NCI-H82 treated with DMSO at 0.1 percent for 48 hours (cell line): ENCODE measurements around the gene IL22RA2.

ENCODE experiments used
- DNase-seq: peaks from one replicate; lab custom pipeline; 2025; ENCODE audit not compliant: unreplicated experiment; lab: John Stamatoyannopoulos, UW

The IL22RA2 gene

DNA sequence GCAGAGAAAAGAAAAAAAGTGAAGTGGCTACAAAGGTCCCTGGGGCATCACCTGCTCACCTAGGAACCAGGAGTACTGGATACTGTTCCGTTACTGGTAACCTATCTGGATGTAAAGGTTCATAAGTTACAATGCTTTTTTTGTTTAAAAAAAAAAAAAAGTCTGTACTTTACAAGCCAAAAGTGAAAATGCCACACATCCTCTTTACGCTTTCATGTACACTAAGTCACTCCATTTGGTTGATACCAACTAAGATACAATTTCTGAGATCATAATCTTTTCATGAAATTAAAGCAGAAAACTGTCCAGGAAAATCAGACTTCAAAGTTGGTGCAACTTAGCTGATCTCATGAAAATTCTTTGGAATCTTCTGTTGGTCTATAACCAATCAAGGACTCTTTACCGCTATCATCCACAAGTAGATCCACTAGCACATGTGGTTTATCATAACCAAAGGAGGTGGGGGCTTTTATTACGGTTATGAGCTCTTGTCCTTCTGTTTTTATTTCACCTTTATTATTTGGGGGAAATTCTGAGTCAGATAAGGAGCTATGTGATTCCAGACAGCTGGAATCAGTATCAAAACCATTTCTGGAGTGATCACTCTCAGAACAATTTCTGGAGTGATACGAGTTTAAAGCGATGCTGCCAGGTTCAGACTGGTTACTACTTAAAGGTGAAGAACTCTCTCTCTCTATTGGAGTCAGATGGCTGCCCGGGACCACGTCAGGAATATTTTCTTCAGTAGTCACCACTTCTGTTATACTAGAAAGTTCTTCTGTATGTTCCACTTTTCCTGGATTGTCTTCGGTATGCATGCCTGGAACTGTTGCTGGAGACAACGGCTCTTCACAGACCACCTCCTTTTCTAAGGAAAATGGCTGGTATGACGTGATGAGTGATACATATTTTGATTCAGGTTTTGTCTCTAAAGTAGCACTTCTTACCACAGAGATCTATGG lies 24.5 kb upstream of the IL22RA2 start:
- DNase-seq: no peak

DNA sequence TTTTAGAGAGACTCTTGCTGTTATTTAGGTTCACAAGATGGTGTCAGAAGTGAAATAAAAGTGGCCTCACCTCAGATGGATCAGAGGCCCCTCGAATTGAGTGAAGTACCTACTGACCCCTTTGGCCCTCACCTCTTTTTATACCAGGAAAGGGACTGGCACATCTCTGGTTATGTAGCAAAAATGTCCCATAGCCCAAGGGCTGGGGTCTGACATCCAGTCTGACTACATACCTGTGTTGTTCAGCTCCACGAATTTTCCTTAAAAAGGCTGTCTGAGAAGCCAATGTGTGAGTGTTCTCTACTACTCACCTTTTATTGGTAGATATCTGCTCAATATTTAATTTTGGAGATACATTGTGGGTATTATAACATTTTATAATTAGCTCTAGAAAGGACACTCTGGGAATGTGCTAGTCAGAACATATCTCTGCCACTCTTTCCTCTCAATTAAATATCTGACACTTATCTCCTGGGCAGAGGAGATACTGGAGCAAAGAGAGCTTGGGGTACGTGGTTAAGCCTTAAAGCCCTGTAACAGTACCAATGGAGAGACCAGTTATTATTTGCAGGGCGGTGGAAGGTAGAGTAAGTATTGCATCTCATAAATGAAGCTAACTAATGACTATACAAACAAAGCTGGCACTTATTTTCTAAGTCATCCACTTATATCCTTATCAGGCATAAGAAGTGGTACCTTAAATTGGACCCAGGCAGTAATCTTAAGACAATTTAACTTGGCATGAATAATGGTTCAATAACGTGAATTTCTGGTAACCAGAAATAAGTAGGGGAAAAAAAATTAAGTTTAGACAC lies 20.0 kb upstream of the IL22RA2 start:
- no peak for DNase-seq

DNA sequence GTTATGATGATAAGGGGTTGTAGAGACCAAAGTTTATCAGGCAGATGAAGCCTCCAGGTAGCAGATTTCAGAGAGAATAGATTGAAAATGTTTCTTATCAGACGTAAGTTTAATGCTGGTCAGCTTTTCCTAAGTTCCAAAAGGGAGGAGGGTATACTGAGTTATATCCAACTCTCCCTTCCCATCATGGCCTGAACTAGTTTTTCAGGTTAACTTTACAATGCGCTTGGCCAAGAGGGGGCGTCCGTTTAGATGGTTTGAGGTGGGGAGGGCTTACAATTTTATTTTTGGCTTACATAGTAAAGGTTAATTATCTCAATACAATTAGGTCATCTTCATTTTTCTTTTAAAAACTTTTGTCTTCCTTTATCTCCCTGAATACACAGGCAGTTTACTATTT lies 19.4 kb upstream of the IL22RA2 start:
- DNase-seq: no peak

DNA sequence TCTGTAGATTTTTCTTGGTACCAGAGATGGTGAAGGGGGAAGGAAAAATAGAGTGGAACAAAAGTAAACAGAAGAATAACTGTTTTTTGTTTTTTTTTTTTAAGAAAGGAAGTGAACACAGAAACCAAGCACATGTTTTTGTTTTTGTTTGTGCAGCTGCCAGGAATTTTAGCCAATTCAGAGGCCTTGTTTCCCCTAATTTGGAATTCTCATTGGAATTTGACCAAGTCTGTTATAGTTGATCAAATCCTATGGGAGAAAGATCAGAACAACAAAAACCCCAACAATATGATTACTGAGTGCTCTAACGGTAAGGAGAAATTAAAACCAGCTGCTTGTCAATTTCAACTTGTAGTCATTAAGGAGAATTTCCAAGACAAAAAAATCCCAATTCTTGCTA lies 18.2 kb upstream of the IL22RA2 start:
- DNase-seq: no peak

DNA sequence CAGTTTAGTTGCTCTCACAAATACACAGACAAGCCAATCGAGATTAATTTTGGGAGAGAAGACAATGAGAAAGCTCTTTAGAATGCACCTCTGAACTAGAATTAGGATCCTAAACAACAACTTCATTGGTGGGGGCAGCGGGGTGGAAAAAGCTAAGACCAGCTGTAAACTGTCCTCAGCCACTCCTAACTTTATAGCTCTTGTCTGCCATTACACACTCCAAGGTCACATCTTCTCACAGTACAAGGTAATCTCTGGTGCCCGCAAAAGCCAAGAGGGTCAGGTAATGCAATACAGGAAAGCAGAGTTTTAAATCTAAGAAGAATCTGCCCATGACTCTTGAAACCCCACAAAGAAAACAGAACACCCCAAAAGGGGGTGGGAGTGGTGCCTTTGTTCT lies 17.8 kb upstream of the IL22RA2 start:
- DNase-seq: no peak

DNA sequence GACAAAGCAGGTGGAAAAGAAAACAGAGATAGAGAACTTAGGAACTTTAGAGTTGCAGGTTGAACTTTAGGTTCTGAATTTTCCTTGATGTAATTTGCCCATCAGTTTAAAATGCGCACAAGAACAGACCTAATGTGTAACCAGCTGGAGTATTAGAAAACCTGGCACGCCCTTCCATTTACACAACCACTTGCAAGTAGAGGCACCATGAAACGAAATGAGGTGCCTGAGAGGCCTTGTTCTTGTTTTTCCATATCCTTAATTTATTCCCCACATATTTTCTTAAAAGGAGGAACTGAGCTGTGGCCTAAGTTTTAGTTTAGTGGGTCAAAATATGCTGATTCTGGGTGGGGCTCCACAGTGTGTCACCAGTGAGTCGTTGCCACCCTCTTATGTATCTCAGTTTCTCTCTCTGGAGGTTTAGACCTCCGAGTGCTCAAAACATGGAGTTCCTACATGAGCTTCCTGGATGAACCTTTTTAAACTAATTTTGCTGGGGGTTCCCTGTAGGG lies 17.2 kb upstream of the IL22RA2 start:
- no peak for DNase-seq

DNA sequence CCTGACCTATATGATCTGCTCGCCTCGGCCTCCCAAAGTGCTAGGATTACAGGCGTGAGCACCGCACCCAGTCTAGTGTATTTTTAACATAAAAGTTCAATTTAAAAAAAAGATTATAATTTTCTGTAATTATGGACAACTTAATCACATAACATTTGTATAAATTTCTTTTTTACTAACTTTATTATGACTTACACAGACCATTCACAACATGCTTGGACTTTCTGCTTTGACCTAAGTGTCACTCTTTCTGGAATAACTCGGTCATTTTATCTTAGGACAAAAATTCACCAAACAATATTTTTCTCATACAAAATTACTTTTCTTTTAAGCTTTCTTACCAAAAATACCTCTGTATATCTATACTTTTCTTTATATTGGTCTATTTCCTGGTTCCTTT lies 15.4 kb upstream of the IL22RA2 start:
- DNase-seq: no peak

DNA sequence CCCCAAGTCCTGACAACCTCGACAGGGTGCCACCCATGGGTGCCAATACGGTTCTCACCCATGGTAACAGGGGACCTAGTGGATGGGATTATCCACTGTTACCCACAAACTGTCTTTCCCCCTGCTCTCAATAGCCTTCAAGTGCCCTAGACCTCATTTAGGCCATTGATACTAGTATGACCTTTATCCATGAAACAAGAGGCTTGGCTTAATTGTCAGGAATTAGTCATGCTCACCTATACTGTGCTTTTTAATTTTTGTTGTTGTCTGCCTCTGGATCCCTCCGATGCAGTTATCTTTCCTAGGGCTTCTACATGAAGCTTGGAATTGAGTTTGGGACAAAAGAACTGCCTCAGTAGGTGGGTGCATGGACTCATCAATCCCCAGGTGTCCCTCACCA lies 11.8 kb upstream of the IL22RA2 start:
- DNase-seq: no peak

DNA sequence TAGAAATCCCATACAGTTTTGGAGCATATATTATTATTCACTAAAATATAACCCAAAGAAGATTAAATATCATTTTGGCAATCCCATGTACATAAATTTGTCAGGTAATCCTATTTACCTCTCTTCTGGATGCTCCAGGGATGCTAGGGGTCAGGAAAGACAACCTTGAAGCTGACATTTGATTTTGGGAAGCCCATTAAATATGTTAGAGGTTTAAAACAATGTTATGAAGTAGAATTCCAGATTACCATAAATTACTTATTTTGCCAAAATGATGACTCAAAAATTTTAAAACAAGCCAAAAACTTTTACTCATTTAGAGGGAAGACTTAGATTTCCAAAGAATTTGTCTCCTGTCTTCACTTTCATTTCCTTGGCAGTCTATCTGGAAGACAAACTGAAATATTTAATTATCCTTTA lies 9.2 kb upstream of the IL22RA2 start:
- no peak for DNase-seq

DNA sequence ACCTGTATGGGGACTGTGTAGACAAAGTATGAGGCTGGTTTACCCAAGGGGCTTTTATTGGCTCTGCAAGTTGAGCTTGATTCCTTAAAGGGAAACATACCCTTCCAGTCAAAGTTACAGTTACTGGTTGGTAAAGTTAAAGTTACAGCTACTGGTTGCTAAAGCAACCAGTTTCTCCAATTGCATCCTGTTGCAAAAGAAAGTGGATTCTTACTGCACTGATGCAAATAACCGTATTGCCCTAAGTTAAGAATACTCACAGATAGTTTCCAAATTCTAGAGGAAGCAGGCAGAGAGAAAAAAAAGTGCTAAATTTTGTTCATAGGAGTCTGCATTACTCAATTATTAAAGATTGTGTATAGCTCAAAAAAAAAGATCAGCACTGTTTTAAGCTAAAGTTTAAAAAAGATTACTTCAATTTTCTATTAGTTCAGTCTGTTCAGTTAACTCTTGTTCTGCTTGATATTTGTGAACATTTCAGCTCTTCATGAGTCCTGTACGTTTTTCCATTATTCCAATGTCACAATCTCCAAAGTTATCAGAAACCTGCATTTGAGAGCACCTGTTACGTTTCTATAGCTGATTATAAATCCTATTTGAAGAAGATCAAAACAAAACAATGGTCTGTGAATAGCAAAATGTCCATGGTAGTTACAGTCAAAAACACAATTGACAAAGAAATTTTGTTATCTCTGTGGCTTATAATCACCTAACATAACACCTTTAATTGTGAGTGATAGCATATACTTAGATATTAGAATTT lies 8.6 kb upstream of the IL22RA2 start:
- no peak for DNase-seq

DNA sequence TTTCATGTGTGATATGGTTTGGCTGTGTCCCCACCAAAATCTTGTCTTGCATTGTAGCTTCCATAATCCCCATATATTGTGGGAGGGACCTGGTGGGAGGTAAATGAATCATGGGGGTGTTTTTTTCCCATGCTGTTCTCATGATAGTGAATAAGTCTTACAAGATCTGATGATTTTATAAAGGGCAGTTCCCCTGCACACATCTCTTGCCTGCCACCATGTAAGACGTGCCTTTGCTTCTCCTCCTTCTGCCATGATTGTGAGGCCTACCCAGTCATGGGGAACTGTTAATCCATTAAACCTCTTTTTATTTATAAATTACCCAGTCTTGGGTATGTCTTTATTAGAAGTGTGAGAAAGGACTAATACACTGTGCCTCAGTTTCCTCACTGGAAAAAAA lies 4.2 kb upstream of the IL22RA2 start:
- DNase-seq: no peak

DNA sequence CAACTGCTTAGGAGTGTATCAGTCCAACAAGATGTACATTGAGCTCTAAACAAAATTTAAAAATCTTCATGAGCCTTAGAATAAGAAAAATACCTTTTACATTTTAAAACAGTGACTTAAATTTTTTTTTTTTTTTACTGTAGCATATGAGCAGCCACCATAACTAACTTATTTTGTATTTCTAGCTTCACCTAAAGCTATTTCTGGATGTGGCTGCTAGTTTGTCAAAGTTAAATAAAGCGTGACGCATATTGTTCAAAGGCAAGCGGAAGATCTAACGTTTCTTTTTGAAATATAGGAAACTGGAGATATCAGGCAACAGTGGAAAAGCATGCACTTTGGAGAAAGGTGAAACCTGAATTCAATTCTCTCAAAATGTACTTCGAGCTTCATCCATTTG lies 3.3 kb upstream of the IL22RA2 start:
- no peak for DNase-seq

DNA sequence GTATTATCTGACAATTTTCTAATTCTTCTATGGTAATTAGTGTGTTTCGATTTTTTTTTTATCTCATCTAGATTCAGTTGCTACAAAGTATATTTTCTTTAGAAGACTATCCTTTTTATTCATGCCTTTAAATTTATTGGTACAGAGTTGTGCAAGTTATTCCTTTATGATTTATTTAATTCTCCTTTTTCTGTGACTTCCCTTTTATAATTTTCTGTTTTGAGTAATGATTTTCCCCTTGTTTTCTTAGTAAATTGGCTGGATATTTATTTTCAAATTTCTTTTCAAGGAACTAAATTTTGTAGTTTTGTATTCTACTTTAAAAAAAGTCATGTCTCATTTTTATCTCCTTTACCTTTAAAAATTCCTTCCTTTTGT lies 2.4 kb upstream of the IL22RA2 start:
- no peak for DNase-seq

DNA sequence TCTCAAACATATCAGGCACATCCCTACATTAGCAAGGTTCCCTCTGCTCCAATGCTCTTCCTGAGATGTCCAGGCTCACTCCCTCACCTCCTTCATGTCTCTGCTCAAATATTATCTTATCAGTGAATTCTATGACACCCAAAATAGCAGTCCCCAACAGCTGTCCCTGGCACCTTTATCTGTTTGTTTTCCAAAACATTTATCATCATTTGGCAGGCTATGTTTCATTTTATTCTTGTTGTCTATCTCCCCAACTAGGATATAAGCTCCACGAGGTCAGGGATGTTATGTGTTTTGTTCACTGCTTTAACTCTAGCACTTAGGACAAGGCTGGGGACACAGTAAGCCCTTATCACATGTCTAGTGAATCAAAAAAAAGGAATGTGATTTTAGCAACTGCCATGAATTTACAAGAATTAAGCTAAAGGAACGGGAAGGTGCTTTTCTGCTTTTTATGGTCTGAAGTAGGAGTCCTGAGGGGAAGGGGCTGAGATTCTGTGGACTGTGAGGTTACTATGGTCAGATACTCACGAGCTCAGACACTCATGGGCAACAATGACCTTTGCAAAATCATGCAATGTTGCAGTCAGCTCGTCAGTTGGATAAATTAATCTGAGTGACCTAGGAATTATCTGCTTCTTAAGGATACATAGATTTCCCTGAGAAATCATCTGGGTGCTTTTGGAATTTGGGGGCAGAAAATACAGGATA lies 1.9 kb upstream of the IL22RA2 start:
- no peak for DNase-seq

DNA sequence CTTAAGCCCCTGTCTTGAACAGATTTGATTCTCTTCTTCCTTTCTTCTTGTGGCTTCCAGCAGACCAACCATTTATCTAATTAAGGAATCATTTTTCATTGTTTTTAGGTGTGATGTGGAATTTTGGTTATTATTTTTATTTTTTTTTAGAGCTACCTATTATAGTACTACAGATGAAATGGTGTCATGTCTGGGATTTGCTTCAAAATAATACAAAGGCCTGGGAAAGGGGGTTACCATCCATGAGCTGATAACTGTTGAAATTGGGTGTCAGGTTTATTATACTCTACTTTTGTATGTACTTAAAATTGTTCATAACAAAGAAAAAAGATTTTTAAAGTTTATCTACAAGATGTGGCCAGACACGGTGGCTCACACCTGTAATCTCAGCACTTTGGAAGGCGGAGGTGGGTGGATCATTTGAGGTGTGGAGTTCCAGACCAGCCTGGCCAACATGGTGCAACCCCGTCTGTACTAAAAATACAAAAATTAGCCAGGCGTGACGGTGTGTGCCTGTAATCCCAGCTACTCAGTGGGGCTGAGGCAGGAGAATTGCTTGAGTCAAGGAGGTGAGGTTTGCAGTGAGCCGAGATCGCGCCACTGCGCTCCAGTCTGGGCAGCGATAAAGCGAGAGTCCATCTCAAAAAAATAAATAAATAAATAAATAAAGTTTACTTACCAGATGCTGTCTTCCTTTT lies 561 bp downstream of the IL22RA2 start:
- no peak for DNase-seq

DNA sequence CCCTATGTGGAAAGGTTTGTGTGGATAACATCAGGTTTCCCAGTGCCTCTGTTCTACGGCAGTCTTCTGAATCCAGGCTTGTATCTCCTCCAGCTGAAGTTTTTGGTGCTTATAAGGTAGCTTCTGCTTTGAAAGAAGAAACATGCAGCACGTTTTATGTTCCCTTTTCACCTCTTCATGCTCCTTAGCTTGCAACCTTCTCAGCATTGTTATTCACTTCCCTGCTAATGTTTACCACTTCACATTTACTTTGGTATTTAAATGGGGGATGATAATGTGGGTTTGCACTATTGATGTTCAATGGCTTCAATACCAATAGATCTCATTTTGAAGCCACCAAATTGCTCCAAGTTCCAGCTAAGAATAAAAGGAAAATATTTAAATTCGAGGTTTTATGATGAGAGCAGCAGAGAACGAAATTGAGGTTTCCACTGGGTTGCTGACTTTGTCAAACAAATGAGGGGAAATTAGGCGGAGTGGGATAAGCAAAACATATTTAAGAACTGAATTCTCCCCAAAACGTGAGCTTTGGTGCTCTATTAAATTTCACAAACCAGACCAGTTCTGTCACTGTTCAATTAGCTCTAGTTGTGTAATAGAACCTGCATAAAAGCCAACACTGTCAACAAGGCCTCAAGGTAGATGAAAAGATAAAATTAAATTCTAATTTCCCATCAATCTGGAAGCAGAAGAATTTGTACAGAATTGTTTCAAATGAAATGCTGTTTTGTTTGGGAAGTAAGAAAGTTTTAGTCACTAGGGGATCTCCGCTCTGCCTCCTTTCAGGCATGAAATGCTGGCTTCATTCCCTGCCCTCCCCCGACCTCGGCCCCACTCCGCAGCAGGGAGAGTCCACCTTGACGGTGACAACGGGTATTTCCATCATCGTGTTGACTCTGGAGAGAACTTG lies 1.4 kb downstream of the IL22RA2 start:
- no peak for DNase-seq

DNA sequence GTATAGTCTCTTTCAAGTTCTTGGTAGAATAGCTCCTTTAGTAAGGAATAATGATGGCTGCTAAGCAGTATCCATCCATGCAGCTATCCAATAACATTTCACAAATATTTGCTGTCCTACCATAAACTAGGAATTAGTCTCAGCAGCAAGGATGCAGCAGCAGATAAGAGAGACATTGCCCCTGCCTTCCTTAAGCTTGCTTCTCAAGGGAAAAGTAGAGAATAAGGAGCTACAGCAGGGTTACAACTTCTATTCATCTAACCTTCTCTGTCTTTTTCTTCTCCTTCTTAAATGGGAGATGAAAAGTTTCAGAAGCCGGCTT lies 2.4 kb downstream of the IL22RA2 start:
- DNase-seq: no peak

DNA sequence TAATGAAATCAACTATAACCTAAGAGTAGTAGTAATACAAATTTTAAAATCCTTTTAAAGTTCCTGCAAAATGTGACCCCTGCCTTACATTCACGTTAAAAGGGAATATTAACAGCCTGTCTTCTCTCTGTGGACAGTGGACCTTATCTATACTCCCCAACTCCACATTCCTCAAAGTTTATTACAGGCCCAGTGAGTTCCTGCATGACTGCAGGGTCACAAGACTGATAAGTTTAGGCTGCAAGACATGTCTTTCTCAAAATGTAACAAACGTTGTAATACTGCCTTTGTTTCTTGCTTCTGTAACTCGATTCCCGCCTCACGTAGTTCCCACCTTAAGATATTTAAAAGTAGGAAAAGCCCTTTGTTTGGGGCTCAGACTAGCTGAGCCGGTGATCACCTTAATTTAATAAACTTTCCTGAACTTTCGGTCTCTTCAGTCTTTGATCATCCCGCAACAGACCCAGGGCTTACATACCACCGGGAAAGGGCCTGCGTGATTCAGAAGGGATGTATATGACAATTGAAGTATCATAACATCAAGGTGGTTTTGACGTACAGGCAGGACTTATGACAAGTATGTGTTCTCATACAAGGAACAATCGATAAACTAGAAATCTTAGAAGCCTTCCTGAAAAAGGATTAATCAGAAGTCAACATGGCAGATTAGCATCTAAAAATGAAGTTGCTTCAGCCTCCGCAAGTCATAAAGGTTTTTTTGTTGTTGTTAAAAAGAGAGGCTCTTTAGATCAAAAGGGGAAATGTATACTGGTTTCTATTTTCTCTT lies 3.0 kb downstream of the IL22RA2 start:
- no peak for DNase-seq
